Effector memory CD4-positive, alpha-beta T cell (primary cell): ENCODE results near the gene GPR176.

Experiments used
- DNase-seq, 3 donors: peaks; one replicate each; pipeline ENCODE4 v3.0.0-alpha.2; 2020
- H3K27ac ChIP-seq: 2 replicates; pipeline ENCODE4 v1.7.0; 2013; ENCODE audit warnings: mild to moderate bottlenecking, low read length, moderate library complexity; ENCODE audit not compliant: insufficient read depth, poor library complexity, severe bottlenecking
- H3K27me3 ChIP-seq: replicated peaks from 2 replicates; pipeline ENCODE4 v1.7.0; 2013; ENCODE audit warnings: mild to moderate bottlenecking, low read length; ENCODE audit not compliant: insufficient read depth, control insufficient read depth, poor library complexity, severe bottlenecking
- H3K36me3 ChIP-seq: 2 replicates; pipeline ENCODE4 v1.7.0; 2013; ENCODE audit warnings: mild to moderate bottlenecking, low read length, moderate library complexity; ENCODE audit not compliant: control insufficient read depth, insufficient read depth
- H3K4me1 ChIP-seq: 2 replicates; pipeline ENCODE4 v1.7.0; 2013; ENCODE audit warnings: low read length, mild to moderate bottlenecking; ENCODE audit not compliant: control insufficient read depth, insufficient read depth, poor library complexity, severe bottlenecking
- H3K4me3 ChIP-seq: 2 replicates; pipeline ENCODE4 v1.7.0; 2013; ENCODE audit warnings: low read length, low read depth, mild to moderate bottlenecking; ENCODE audit not compliant: insufficient read depth, poor library complexity, severe bottlenecking
- H3K9me3 ChIP-seq: 2 replicates; pipeline ENCODE4 v1.7.0; 2013; ENCODE audit warnings: mild to moderate bottlenecking, low read length, moderate library complexity; ENCODE audit not compliant: control insufficient read depth

Gene GPR176

GRCh38 chr15:39851500-39852092 lies 68.5 kb downstream of the GPR176 start:
- Histone ChIP-seq H3K27me3 (no peaks in the 10 kb centered on the region), H3K27ac (no peak overlapping the region), H3K36me3 (no peaks in the 10 kb centered on the region), H3K9me3 (no peaks in the 10 kb centered on the region), H3K4me1 (no peaks in the 10 kb centered on the region), H3K4me3 (no peak overlapping the region)
- no peak for DNase-seq

GRCh38 chr15:39850436-39850835 lies 69.6 kb downstream of the GPR176 start:
- H3K9me3 ChIP-seq: no peaks in the 10 kb centered on the region
- H3K4me3 ChIP-seq: no peak overlapping the region
- H3K36me3 ChIP-seq: no peaks in the 10 kb centered on the region
- no peak for DNase-seq
- H3K4me1 ChIP-seq: no peaks in the 10 kb centered on the region
- no peaks in the 10 kb centered on the region for H3K27me3 ChIP-seq
- H3K27ac ChIP-seq: no peak overlapping the region

GRCh38 chr15:39846108-39846507 lies 74.0 kb downstream of the GPR176 start:
- Histone ChIP-seq H3K9me3 (no peaks in the 10 kb centered on the region), H3K4me1 (no peaks in the 10 kb centered on the region), H3K27me3 (no peaks in the 10 kb centered on the region), H3K4me3 (no peak overlapping the region), H3K27ac (no peak overlapping the region), H3K36me3 (no peaks in the 10 kb centered on the region)
- no peak for DNase-seq

- Histone ChIP-seq H3K27me3 (no peaks in the 10 kb centered on the region), H3K27ac (no peak overlapping the region), H3K4me3 (no peak overlapping the region), H3K36me3 (no peaks in the 10 kb centered on the region), H3K4me1 (no peaks in the 10 kb centered on the region), H3K9me3 (no peaks in the 10 kb centered on the region)
- DNase-seq: no peak
These were observed 74.5 kb downstream of the GPR176 start for GRCh38 chr15:39845582-39845981.

GRCh38 chr15:39843565-39843964 lies 76.5 kb downstream of the GPR176 start:
- H3K9me3 ChIP-seq: no peaks in the 10 kb centered on the region
- no peak overlapping the region for H3K4me3 ChIP-seq
- no peaks in the 10 kb centered on the region for H3K4me1 ChIP-seq
- no peak for DNase-seq
- H3K27me3 ChIP-seq: no peaks in the 10 kb centered on the region
- H3K36me3 ChIP-seq: no peaks in the 10 kb centered on the region
- no peak overlapping the region for H3K27ac ChIP-seq

GRCh38 chr15:39837454-39837853 lies 82.6 kb downstream of the GPR176 start:
- Histone ChIP-seq H3K4me1 (no peaks in the 10 kb centered on the region), H3K9me3 (no peaks in the 10 kb centered on the region), H3K4me3 (no peak overlapping the region), H3K27ac (no peak overlapping the region), H3K36me3 (no peaks in the 10 kb centered on the region), H3K27me3 (no peaks in the 10 kb centered on the region)
- no peak for DNase-seq

GRCh38 chr15:39835550-39835949 lies 84.5 kb downstream of the GPR176 start:
- Histone ChIP-seq H3K9me3 (no peaks in the 10 kb centered on the region), H3K4me1 (no peaks in the 10 kb centered on the region), H3K27ac (no peak overlapping the region), H3K27me3 (no peaks in the 10 kb centered on the region), H3K36me3 (no peaks in the 10 kb centered on the region), H3K4me3 (no peak overlapping the region)
- DNase-seq: no peak

- no peaks in the 10 kb centered on the region for H3K9me3 ChIP-seq
- DNase-seq: no peak
- H3K27ac ChIP-seq: no peak overlapping the region
- H3K36me3 ChIP-seq: no peaks in the 10 kb centered on the region
- H3K4me3 ChIP-seq: no peak overlapping the region
- no peaks in the 10 kb centered on the region for H3K4me1 ChIP-seq
- no peaks in the 10 kb centered on the region for H3K27me3 ChIP-seq
These were observed 85.8 kb downstream of the GPR176 start for GRCh38 chr15:39834256-39834655.

GRCh38 chr15:39833515-39833981 lies 86.5 kb downstream of the GPR176 start:
- H3K27ac ChIP-seq: no peak overlapping the region
- no peak for DNase-seq
- no peaks in the 10 kb centered on the region for H3K4me1 ChIP-seq
- H3K27me3 ChIP-seq: no peaks in the 10 kb centered on the region
- H3K36me3 ChIP-seq: no peaks in the 10 kb centered on the region
- H3K9me3 ChIP-seq: no peaks in the 10 kb centered on the region
- H3K4me3 ChIP-seq: no peak overlapping the region

- no peaks in the 10 kb centered on the region for H3K27me3 ChIP-seq
- H3K27ac ChIP-seq: no peak overlapping the region
- H3K36me3 ChIP-seq: no peaks in the 10 kb centered on the region
- H3K4me1 ChIP-seq: no peaks in the 10 kb centered on the region
- DNase-seq: no peak
- H3K4me3 ChIP-seq: no peak overlapping the region
- H3K9me3 ChIP-seq: no peaks in the 10 kb centered on the region
These were observed 89.9 kb downstream of the GPR176 start for GRCh38 chr15:39830166-39830565.
